ENCODE results near the gene TIMM13. TPM values are rescaled to one million over a fixed set of nuclear protein-coding genes. Genes with fewer than 3 reads are reported as not detected.
A peak's percentile ranks its signal among the peaks of the same experiment; 100 is the strongest.
"Not testable (repeated sequence)": the region's sequence is repeated elsewhere in the genome, so short reads cannot be mapped to it uniquely, and the experiment has no call there.

The TIMM13 gene
- total RNA-seq, 2 experiments from 2014 or later = 66.4 to 91.9 TPM

GRCh38 chr19:2410023-2410422 lies 17.4 kb downstream of the TIMM13 start:
- CTCF ChIA-PET = no interaction called here
- Mint-ChIP-seq H3K27ac (no peak overlapping the region), H3K27me3 (no peaks in the 10 kb centered on the region), H3K4me3 (no peak overlapping the region), H3K9me3 (ENCODE audit: low read depth) (no peaks in the 10 kb centered on the region), H3K4me1 (peaks cover 2% of the 10 kb centered on the region), H3K36me3 (no peaks in the 10 kb centered on the region)
- DNase-seq (no peak), ATAC-seq (no peak)

GRCh38 chr19:2409352-2409912 lies 18.0 kb downstream of the TIMM13 start:
- no peak overlapping the region for H3K27ac Mint-ChIP-seq
- no peak overlapping the region for H3K4me3 Mint-ChIP-seq
- H3K27me3 Mint-ChIP-seq = no peaks in the 10 kb centered on the region
- H3K4me1 Mint-ChIP-seq = peaks cover 2% of the 10 kb centered on the region
- H3K9me3 Mint-ChIP-seq (ENCODE audit: low read depth) = no peaks in the 10 kb centered on the region
- CTCF ChIA-PET = no interaction called here
- no peaks in the 10 kb centered on the region for H3K36me3 Mint-ChIP-seq
- ATAC-seq (no peak), DNase-seq (no peak)

- DNase-seq (no peak), ATAC-seq (no peak)
- H3K9me3 Mint-ChIP-seq (ENCODE audit: low read depth) = no peaks in the 10 kb centered on the region
- CTCF ChIA-PET = no interaction called here
- H3K4me3 Mint-ChIP-seq = no peak overlapping the region
- peaks cover 2% of the 10 kb centered on the region for H3K4me1 Mint-ChIP-seq
- no peak overlapping the region for H3K27ac Mint-ChIP-seq
- H3K36me3 Mint-ChIP-seq = no peaks in the 10 kb centered on the region
- H3K27me3 Mint-ChIP-seq = no peaks in the 10 kb centered on the region
Observed at GRCh38 chr19:2408247-2408646, 19.1 kb downstream of the TIMM13 start.

GRCh38 chr19:2399582-2399981 lies 27.8 kb downstream of the TIMM13 start:
- ATAC-seq (no peak), DNase-seq (no peak)
- no peak overlapping the region for H3K27ac Mint-ChIP-seq
- H3K36me3 Mint-ChIP-seq = no peaks in the 10 kb centered on the region
- H3K4me1 Mint-ChIP-seq = peaks cover 3% of the 10 kb centered on the region
- no peaks in the 10 kb centered on the region for H3K9me3 Mint-ChIP-seq (ENCODE audit: low read depth)
- H3K4me3 Mint-ChIP-seq = no peak overlapping the region
- peaks cover 5% of the 10 kb centered on the region for H3K27me3 Mint-ChIP-seq
- CTCF ChIA-PET = no interaction called here

- CTCF ChIA-PET = no interaction called here
- H3K27me3 Mint-ChIP-seq = peaks cover 8% of the 10 kb centered on the region
Observed at GRCh38 chr19:2398735-2399305, 28.6 kb downstream of the TIMM13 start.

GRCh38 chr19:2397173-2397572 lies 30.2 kb downstream of the TIMM13 start:
- Mint-ChIP-seq H3K4me1 (peaks cover 17% of the 10 kb centered on the region), H3K27me3 (peaks cover 15% of the 10 kb centered on the region)
- H3K27ac Mint-ChIP-seq; CTCF ChIA-PET; H3K4me3 Mint-ChIP-seq; H3K36me3 Mint-ChIP-seq; ATAC-seq; DNase-seq; H3K9me3 Mint-ChIP-seq (ENCODE audit: low read depth): not testable (repeated sequence)

More at GRCh38 chr19:2398735-2399305, 28.6 kb downstream of the TIMM13 start:
- DNase-seq = no peak
- peaks cover 9% of the 10 kb centered on the region for H3K4me1 Mint-ChIP-seq
- no peaks in the 10 kb centered on the region for H3K36me3 Mint-ChIP-seq
- no peak overlapping the region for H3K4me3 Mint-ChIP-seq
- no peak for ATAC-seq
- H3K27ac Mint-ChIP-seq = no peak overlapping the region
- no peaks in the 10 kb centered on the region for H3K9me3 Mint-ChIP-seq (ENCODE audit: low read depth)

GRCh38 chr19:2395293-2395829 lies 32.0 kb downstream of the TIMM13 start:
- Mint-ChIP-seq H3K27me3 (peaks cover 17% of the 10 kb centered on the region), H3K4me1 (peaks cover 19% of the 10 kb centered on the region)
- not testable (repeated sequence) for H3K4me3 Mint-ChIP-seq; DNase-seq; ATAC-seq; H3K27ac Mint-ChIP-seq; H3K36me3 Mint-ChIP-seq; H3K9me3 Mint-ChIP-seq (ENCODE audit: low read depth)
- CTCF ChIA-PET = interaction anchor here (2.0 to 3.7 kb wide), 2 partner anchors 215 to 219 kb away, joined by 9 to 14 read pairs; no protein-coding TSS in a partner anchor

GRCh38 chr19:2394442-2395292 lies 32.7 kb downstream of the TIMM13 start:
- peak; percentile 71 for ATAC-seq
- peak overlapping the region; percentile 49 for H3K27ac Mint-ChIP-seq
- peaks cover 17% of the 10 kb centered on the region for H3K27me3 Mint-ChIP-seq
- peak overlapping the region; percentile 48 for H3K4me3 Mint-ChIP-seq
- H3K4me1 Mint-ChIP-seq = peaks cover 19% of the 10 kb centered on the region
- no peaks in the 10 kb centered on the region for H3K9me3 Mint-ChIP-seq (ENCODE audit: low read depth)
- peak; percentile 50 for DNase-seq
- CTCF ChIA-PET = interaction anchor here (1.2 to 4.7 kb wide), 6 partner anchors 14 to 219 kb away, joined by 3 to 22 read pairs (median 8); partner anchors contain the start of gene PLEKHJ1
- no peaks in the 10 kb centered on the region for H3K36me3 Mint-ChIP-seq

GRCh38 chr19:2394054-2394441 lies 33.3 kb downstream of the TIMM13 start:
- CTCF ChIA-PET = interaction anchor here (1.1 to 4.7 kb wide), 7 partner anchors 14 to 227 kb away, joined by 3 to 22 read pairs (median 7); partner anchors contain the start of gene PLEKHJ1
- Mint-ChIP-seq H3K36me3 (no peaks in the 10 kb centered on the region), H3K9me3 (ENCODE audit: low read depth) (no peaks in the 10 kb centered on the region), H3K27ac (peak overlapping the region; percentile 38), H3K27me3 (peaks cover 17% of the 10 kb centered on the region), H3K4me1 (peaks cover 19% of the 10 kb centered on the region), H3K4me3 (peak overlapping the region; percentile 54)
- peak; percentile 56 for ATAC-seq
- peak; percentile 54 for DNase-seq

GRCh38 chr19:2392899-2393298 lies 34.5 kb downstream of the TIMM13 start:
- H3K4me1 Mint-ChIP-seq = peaks cover 19% of the 10 kb centered on the region
- not testable (repeated sequence) for H3K36me3 Mint-ChIP-seq; ATAC-seq; H3K9me3 Mint-ChIP-seq (ENCODE audit: low read depth); H3K4me3 Mint-ChIP-seq; H3K27ac Mint-ChIP-seq
- DNase-seq = peak; percentile 44
- peaks cover 17% of the 10 kb centered on the region for H3K27me3 Mint-ChIP-seq
- CTCF ChIA-PET = interaction anchor here (0.8 to 4.7 kb wide), 13 partner anchors 13 to 237 kb away, joined by 3 to 22 read pairs (median 4); partner anchors contain the start of gene LSM7

GRCh38 chr19:2392366-2392765 lies 35.0 kb downstream of the TIMM13 start:
- Mint-ChIP-seq H3K4me1 (peaks cover 19% of the 10 kb centered on the region), H3K9me3 (ENCODE audit: low read depth) (no peaks in the 10 kb centered on the region), H3K27ac (no peak overlapping the region), H3K36me3 (no peaks in the 10 kb centered on the region), H3K4me3 (no peak overlapping the region), H3K27me3 (peaks cover 17% of the 10 kb centered on the region)
- DNase-seq = no peak
- CTCF ChIA-PET = interaction anchor here (0.7 to 4.7 kb wide), 15 partner anchors 27 to 245 kb away, joined by 3 to 22 read pairs (median 4); partner anchors contain the start of gene LSM7
- ATAC-seq = no peak

- peaks cover 21% of the 10 kb centered on the region for H3K27me3 Mint-ChIP-seq
- DNase-seq = peak; percentile 51
- ATAC-seq = peak; percentile 42
- CTCF ChIA-PET = interaction anchor here (0.6 to 4.7 kb wide), 11 partner anchors 19 to 394 kb away, joined by 3 to 22 read pairs (median 3); partner anchors contain the start of gene LSM7
- no peak overlapping the region for H3K27ac Mint-ChIP-seq
- no peaks in the 10 kb centered on the region for H3K36me3 Mint-ChIP-seq
- no peaks in the 10 kb centered on the region for H3K9me3 Mint-ChIP-seq (ENCODE audit: low read depth)
- H3K4me1 Mint-ChIP-seq = peaks cover 19% of the 10 kb centered on the region
- H3K4me3 Mint-ChIP-seq = no peak overlapping the region
Observed at GRCh38 chr19:2391118-2391725, 36.2 kb downstream of the TIMM13 start.

- Mint-ChIP-seq H3K4me3 (no peak overlapping the region), H3K27ac (no peak overlapping the region)
Observed at GRCh38 chr19:2389594-2389993, 37.8 kb downstream of the TIMM13 start.

More at GRCh38 chr19:2389594-2389993, 37.8 kb downstream of the TIMM13 start:
- Mint-ChIP-seq H3K4me1 (peaks cover 16% of the 10 kb centered on the region), H3K36me3 (no peaks in the 10 kb centered on the region), H3K27me3 (peaks cover 16% of the 10 kb centered on the region), H3K9me3 (ENCODE audit: low read depth) (no peaks in the 10 kb centered on the region)
- ATAC-seq (no peak), DNase-seq (no peak)
- CTCF ChIA-PET = no interaction called here
